ENCODE results near the gene ANO7.

ANO7 gene

DNA sequence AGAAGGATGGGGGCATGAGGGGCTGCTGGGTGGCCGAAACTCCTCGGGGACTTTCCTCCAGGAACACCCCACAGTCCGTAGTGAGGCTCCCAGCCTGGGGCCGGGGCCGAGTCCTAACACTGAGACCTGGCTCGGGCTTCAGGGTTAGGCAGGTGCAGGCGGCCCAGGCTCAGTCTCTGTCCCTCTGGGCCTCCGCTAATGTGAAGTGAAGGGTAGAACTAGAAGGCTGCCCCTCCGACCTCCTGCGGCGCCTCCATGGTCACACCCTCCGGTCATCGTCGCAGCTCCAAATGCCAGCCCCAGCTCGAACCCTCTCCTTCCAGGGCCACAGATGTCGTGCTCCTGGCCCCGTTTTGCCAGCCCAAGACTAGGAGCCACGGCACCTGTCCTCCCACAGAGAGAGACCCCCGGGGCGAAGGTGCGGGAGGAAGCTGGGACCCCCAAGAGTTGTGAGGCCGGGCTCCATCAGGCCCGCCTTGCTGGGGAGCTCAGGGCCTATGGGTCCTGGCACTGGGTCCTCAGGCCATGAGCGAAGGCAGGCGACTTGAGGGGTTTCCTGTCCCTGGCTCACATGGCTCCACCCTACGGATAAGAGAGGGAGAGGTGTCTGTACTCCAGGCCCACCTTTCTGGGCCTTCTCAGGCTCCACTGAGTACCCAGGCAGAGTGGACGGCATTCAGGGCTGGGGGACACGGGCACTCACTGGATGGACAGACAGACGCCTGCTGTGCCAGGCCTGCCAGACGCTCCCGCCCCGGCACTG, 797 bp downstream of the ANO7 start:
- Histone ChIP-seq H3K9ac (no peak overlapping the region), H3K79me2 (no peaks in the 10 kb centered on the region), H3K27me3 (ENCODE audit: control insufficient read depth, insufficient read depth, low read length) (no peaks in the 10 kb centered on the region), H3K4me2 (ENCODE audit: low read length) (no peak overlapping the region), H2AFZ (no peak overlapping the region), H3K4me1 (no peaks in the 10 kb centered on the region), H3K9me3 (ENCODE audit: control insufficient read depth, low read length) (no peaks in the 10 kb centered on the region), H3K36me3 (ENCODE audit: control insufficient read depth, insufficient read depth, low read length) (no peaks in the 10 kb centered on the region), H3K27ac (no peak overlapping the region), H3K4me3 (ENCODE audit: low read depth, low read length) (no peak overlapping the region)
- TF ChIP-seq, protein P1, sequence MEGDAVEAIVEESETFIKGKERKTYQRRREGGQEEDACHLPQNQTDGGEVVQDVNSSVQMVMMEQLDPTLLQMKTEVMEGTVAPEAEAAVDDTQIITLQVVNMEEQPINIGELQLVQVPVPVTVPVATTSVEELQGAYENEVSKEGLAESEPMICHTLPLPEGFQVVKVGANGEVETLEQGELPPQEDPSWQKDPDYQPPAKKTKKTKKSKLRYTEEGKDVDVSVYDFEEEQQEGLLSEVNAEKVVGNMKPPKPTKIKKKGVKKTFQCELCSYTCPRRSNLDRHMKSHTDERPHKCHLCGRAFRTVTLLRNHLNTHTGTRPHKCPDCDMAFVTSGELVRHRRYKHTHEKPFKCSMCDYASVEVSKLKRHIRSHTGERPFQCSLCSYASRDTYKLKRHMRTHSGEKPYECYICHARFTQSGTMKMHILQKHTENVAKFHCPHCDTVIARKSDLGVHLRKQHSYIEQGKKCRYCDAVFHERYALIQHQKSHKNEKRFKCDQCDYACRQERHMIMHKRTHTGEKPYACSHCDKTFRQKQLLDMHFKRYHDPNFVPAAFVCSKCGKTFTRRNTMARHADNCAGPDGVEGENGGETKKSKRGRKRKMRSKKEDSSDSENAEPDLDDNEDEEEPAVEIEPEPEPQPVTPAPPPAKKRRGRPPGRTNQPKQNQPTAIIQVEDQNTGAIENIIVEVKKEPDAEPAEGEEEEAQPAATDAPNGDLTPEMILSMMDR (IDR thresholded peaks at IDR 0.05) = no peak

DNA sequence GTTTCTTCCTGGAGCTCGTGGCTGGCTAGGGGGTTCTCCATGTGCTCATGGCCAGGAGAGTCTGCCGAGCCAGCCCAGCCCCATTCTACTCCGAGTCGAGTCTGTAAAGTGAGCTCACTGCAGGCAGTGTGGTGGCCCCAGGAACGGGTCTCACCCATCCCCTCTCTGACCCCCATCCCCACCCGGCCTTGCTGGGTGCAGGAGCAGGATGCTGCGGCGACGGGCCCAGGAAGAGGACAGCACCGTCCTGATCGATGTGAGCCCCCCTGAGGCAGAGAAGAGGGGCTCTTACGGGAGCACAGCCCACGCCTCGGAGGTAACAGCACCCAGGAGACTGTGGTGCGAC, 1.4 kb downstream of the ANO7 start:
- TF ChIP-seq, protein P1 (IDR thresholded peaks at IDR 0.05) = no peak
- no peaks in the 10 kb centered on the region for H3K27me3 ChIP-seq (ENCODE audit: control insufficient read depth, insufficient read depth, low read length)
- no peak overlapping the region for H3K9ac ChIP-seq
- H3K4me3 ChIP-seq (ENCODE audit: low read depth, low read length) = no peak overlapping the region
- H3K27ac ChIP-seq = no peak overlapping the region
- H3K9me3 ChIP-seq (ENCODE audit: control insufficient read depth, low read length) = no peaks in the 10 kb centered on the region
- no peaks in the 10 kb centered on the region for H3K36me3 ChIP-seq (ENCODE audit: control insufficient read depth, insufficient read depth, low read length)
- H2AFZ ChIP-seq = no peak overlapping the region
- no peaks in the 10 kb centered on the region for H3K4me1 ChIP-seq
- no peaks in the 10 kb centered on the region for H3K79me2 ChIP-seq
- no peak overlapping the region for H3K4me2 ChIP-seq (ENCODE audit: low read length)

DNA sequence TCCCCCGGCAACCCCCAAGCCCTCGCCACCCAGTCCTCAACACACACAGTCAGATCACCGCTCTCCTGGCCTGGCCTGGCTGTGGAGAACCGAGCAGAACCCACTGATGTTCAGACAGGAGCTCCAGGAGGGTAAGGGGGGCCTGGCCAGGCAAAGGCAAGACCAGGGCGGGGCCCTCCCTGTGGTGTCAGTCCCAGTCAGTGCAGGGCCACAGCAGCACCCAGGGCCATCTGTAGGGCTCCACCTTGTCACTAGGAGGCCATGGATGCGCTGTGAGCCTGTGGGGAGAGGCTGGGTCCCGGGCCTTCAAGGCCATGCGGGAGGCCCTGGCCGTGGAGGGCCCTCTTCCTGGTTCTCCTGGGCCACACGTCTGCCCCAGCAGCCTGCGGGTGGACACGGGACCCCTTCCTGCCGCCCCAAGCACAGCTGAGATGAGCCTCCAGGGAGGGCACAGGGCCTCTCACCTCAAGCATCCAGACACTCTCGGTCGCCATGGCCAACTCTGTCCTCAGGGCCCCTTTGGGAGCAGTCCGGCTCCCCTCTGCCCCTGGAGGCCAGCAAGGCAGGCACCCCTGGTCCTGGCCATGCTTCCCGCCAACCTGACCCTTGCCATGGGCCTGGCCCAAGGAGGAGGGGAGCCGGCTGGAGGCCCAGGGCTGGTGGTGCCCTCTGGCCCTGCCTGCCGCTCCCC, 2.0 kb downstream of the ANO7 start:
- TF ChIP-seq, protein P1 (IDR thresholded peaks at IDR 0.05) = no peak
- Histone ChIP-seq H3K9ac (no peak overlapping the region), H3K27ac (no peak overlapping the region), H3K4me1 (no peaks in the 10 kb centered on the region), H3K4me2 (ENCODE audit: low read length) (no peak overlapping the region), H3K9me3 (ENCODE audit: control insufficient read depth, low read length) (no peaks in the 10 kb centered on the region), H3K27me3 (ENCODE audit: control insufficient read depth, insufficient read depth, low read length) (no peaks in the 10 kb centered on the region), H3K79me2 (no peaks in the 10 kb centered on the region), H3K36me3 (ENCODE audit: control insufficient read depth, insufficient read depth, low read length) (no peaks in the 10 kb centered on the region), H2AFZ (no peak overlapping the region), H3K4me3 (ENCODE audit: low read depth, low read length) (no peak overlapping the region)

DNA sequence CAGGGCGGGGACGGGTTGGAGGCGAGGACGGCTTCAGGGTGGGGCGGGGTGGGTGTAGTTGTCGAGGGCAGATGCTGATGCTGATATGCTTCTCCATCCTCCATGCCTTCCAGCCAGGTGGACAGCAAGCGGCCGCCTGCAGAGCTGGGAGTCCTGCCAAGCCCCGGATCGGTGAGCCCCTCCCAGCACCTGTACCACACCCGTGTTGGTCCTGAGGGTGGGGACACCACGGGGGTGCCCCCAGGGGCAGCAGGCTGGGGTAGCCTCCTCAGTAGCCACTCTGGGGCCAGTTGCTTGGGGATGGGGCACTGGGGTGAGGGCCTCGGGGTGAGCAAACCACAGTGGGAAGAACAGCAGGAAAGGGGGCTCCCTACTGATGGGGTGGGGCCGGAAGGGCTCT, 2.6 kb downstream of the ANO7 start:
- Histone ChIP-seq H3K79me2 (no peaks in the 10 kb centered on the region), H3K27ac (no peak overlapping the region)

More for the DNA sequence above, 2.6 kb downstream of the ANO7 start:
- no peak overlapping the region for H3K4me2 ChIP-seq (ENCODE audit: low read length)
- TF ChIP-seq, protein P1 (IDR thresholded peaks at IDR 0.05) = no peak
- no peak overlapping the region for H3K9ac ChIP-seq
- no peak overlapping the region for H2AFZ ChIP-seq
- no peak overlapping the region for H3K4me3 ChIP-seq (ENCODE audit: low read depth, low read length)
- H3K9me3 ChIP-seq (ENCODE audit: control insufficient read depth, low read length) = no peaks in the 10 kb centered on the region
- no peaks in the 10 kb centered on the region for H3K36me3 ChIP-seq (ENCODE audit: control insufficient read depth, insufficient read depth, low read length)
- H3K4me1 ChIP-seq = no peaks in the 10 kb centered on the region
- H3K27me3 ChIP-seq (ENCODE audit: control insufficient read depth, insufficient read depth, low read length) = no peaks in the 10 kb centered on the region

Data from parathyroid adenoma (tissue), 2 donors.